NK-92 (cell line): ENCODE results near the gene TMEM260.
"Not testable (repeated sequence)": the region's sequence is repeated elsewhere in the genome, so short reads cannot be mapped to it uniquely, and the experiment has no call there.

Experiments used
- DNase-seq: peaks from one replicate; lab custom pipeline; 2025; ENCODE audit not compliant: unreplicated experiment; lab: John Stamatoyannopoulos, UW

TMEM260 gene

GRCh38 chr14:56666716-56667115, 87.1 kb downstream of the TMEM260 start:
- DNase-seq, result no peak

GRCh38 chr14:56667290-56667689, 87.7 kb downstream of the TMEM260 start:
- not testable (repeated sequence) for DNase-seq

DNA sequence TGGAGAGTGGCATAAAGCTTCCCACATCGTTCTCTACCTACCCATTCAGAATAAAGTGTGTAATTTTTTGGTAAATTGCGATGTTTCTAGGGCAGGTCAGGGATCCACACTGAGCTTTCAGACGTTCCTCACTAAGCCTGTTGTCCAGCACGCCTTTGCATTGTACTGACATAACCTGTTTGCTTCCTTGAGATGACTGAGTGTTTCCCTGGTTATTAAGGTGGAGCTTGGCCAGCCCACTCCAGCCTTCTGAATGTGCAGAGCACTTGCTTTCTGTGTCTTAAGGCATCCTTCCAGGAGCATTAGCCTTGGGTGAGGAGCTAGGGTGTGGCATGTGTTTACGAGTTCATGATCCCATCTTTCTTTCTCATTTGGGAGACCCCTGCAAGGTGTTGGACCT, 96.4 kb downstream of the TMEM260 start:
- DNase-seq, result no peak

GRCh38 chr14:56678838-56679237, 99.2 kb downstream of the TMEM260 start:
- DNase-seq, result no peak

DNA sequence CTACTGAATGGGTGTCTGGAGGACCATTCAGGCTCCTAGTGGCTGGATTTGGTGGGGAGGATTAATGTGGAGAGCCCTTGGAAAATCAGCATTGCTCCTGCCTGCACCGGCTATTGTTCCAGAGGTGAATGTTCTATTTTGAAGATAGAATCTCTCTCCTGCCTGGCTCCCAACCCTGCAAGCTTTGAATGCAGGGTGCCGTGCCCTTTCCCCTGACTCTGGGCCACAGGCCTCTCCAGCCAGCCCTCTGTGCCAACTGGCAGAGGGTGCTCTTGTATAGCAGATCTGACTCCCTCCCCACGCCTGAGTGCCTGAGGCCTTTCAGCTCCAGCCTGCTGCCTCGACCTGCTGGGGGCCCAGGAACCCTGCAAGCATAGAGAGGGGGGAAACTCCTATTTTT, 106.8 kb downstream of the TMEM260 start:
- no peak for DNase-seq

DNA sequence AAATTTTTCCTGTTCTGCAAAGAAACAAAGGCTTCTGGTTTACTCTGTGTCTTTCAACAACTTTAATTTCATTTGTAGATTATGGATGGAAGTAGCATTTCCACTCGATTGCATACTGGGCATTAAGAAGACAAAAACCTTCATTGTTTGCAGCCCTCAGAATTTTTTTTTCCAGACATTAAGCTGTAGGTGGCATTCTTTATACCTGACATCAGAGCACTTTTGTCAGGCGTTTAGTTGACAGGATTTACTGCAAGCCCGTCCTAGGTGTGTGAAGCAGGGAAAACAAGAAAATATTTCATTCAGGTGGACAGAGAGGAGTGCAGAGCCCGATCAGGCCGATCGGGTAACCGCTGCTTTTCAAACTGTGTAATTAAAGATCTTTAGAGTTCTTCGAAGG, 107.5 kb downstream of the TMEM260 start:
- no peak for DNase-seq

DNA sequence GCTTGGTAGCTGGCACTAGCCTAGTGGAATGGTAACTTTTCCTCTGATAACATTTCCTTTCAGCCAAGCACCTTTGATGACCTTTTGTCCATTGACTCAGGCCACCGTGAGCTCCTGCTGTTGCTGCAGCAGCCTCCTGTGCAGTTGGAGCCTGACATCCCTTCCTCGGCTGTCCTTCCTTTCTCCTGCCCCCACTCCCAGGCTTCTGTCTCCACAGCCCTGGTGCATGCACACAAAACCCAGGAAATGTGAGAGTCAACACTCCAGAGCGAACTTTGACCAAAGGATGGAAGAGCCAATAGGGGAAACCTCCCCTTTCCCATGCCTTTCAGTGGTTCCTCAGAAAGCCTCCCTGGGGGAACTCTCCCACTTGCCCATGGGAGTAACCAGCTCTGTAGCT, 115.0 kb downstream of the TMEM260 start:
- DNase-seq, result no peak

- DNase-seq, result not testable (repeated sequence)
These were observed 115.6 kb downstream of the TMEM260 start for GRCh38 chr14:56695216-56695615.
